GM21367 (cell line): ENCODE results near the gene HLA-DRA.
A peak's percentile ranks its signal among the peaks of the same experiment; 100 is the strongest.

Source experiments
- ATAC-seq: cut with Tn5 transposase; IDR thresholded peaks from one replicate; pipeline ENCODE4 v1.9.1; 2021; ENCODE audit not compliant: unreplicated experiment

HLA-DRA gene

DNA sequence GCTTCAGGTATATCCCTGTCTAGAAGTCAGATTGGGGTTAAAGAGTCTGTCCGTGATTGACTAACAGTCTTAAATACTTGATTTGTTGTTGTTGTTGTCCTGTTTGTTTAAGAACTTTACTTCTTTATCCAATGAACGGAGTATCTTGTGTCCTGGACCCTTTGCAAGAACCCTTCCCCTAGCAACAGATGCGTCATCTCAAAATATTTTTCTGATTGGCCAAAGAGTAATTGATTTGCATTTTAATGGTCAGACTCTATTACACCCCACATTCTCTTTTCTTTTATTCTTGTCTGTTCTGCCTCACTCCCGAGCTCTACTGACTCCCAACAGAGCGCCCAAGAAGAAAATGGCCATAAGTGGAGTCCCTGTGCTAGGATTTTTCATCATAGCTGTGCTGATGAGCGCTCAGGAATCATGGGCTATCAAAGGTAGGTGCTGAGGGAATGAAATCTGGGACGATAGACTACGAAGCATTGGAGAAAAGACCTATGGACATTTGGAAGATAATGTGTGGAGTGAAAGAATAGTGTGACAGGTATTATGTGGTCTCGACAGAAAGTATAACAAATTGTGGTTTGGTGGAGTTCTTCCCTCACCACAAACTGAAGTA, at the start of gene HLA-DRA:
Gene HLA-DRA, plus strand, starts transcription at position 286 of the 613 bp plus-strand sequence. Its CDS starts 64 bp downstream, at position 350.
- ATAC-seq, result no peak

DNA sequence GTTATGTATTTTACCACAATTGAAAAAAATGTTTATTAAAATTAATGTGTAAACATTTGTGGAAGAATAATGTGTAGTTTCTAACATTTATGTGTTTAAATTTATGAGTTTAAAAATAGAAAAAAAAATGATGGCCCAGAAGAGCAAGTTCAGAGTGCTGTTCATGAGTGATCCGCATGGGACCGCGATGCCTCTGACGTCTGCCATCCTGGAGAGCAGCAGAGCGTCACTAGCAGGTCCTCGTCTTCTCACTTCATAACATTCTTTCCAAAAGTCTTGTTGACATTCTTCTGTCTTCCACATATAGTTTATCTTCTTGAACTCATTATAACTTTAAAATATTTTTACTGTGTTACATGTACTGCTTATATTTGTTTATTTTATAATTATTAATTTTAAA, 48.2 kb upstream of the HLA-DRA start:
- no peak for ATAC-seq

DNA sequence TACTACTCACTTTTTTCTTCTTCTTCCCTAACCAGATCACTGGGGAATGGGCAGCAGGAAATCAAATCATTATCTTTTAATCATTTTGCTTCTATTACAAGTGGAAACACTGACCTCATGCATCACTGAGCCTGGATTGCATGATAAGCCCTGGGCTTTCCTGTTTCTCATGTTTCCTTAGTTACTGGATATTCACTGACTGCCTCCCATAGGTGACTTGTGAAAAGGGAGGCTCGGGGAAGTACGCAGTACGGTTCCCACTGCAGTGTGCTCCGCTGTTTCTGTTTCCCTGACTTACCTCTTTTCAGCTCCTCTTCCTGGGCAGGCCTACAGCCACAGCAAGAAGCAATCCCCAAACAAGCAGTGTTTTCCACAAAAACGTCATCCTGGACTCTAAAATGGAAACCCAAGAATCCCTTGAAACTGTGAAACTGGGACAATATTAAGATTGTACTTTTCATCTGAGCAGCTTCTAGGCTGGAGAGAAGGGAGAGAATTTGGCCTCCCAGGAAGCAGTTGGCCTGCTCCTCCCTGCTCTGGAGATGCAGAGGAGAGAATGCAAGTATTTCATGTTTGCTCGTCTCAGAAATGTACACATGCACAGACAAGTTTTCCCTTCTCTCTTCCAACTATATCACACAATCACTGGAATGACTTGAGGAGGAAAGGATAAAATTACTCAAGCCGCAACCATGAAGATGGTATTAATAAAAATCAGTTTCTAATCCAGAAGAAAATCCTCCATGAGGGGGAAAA, 45.8 kb upstream of the HLA-DRA start:
- no peak for ATAC-seq

DNA sequence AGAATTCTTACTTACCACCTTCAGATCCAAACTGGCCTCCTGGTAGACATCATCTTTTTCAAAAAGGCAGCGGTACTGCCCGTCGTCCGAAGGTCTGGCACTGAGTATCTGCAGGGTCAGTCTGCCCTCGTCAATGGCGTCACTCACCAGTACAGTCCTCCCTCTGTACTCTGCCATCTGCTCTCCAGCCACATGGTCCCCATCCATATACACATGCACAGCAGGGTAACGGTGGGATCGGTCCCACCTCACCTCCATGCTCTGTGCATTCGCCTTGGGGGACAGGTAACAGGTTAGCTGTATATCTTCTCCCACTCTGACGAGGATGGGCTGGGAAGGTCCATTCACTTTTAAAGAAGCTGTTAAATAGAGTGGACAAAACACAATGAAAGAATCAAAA, 43.7 kb upstream of the HLA-DRA start:
- ATAC-seq, result no peak

DNA sequence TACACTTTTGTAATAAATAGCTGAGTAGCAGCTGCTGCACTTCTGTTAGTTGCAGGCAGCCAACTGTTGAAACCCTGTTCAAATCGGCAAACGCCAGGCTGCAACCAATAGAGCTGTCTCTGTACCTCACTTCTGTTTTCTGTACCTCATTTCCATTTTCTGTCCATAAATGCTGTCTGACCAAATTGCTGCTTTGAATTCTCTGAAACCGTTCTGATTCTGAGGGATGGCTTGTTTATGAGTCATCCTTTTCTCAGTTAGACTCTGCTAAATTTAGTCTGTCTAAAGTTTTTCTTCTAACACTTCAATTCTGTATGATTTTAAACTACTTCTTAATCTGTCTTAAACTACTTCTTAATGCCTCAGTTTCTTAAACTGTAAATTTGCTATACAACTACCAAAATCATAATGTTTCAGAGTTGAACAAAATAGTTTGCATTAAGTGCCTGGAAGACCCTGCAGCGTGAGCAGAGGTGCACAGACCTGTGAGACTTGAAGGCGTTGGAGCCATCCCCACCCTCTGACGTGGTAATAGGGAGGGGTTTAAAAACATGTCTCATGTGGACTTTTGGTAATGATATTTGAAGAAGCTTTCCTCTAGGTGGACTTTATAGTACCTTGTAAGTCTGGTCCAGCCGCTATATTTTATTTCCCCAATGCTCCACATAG, 42.3 kb upstream of the HLA-DRA start:
- peak; percentile 66 for ATAC-seq

DNA sequence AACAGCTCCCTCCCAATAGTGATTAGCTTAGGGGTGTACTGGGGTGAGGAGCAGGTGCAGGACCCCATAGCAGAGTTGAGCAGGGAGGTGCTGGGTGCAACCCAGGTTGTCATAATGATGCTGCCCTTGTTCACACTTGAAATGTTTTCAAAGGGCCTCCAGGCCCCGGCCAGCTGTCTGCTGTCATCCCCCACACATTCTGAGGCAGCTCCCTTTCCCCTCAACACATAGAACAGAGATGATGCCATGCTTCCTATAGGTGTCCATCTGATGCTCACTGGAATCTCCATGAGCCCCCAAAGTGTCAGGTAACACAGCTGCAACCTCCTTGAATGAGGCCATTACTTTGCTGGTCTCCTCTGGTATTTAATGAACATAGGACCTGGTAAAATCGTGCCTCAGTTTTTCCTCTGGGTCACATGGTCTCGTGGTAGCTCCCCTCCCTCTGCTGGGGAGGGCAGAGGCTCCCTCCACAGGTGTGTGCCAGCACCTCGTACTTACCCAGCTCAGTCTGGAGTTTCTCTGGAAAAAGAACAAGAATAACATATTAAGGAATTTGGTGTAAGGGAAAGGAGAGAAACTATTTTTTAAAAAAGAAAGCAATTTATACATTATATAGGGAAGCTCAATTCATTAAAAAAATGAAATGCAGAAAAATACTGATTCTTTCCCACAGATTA, 38.3 kb upstream of the HLA-DRA start:
- no peak for ATAC-seq

DNA sequence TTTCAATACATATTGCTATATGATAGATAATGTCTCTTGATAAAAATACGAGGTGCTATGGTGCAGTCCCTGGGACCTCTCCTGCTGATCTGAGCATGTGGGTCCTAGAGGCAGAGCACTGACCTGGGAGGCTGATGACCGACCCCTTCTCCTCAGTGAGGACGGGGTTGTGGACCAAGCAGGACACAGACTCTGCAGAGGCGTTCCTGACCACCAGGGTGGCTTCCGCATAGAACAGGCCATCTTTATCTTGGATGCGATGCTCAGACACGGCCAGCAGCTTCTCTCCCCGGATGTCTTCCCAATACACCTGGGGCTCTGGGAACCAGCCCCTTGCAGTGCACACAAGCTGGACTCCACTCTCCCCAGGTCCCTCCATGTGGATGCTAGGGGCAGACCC, 36.9 kb upstream of the HLA-DRA start:
- no peak for ATAC-seq

DNA sequence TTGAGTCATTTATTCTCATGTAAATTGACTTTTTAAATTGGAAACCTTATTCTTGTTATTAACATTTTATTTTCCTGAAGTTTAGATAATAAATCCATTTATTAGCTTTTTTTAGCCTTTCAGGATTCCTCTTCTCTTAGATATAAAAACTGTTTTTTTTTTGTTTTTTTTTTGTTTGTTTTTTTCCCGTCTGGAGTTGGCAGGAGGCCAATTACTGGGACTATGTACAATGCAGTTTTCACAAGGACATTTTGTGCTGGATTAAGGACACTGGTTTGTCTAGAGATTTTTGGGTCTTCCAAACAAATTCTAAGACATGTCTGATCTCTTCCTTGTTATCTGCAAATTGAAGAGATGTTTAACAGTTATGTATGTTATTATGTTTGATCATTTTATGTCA, 34.0 kb upstream of the HLA-DRA start:
- ATAC-seq, result no peak

DNA sequence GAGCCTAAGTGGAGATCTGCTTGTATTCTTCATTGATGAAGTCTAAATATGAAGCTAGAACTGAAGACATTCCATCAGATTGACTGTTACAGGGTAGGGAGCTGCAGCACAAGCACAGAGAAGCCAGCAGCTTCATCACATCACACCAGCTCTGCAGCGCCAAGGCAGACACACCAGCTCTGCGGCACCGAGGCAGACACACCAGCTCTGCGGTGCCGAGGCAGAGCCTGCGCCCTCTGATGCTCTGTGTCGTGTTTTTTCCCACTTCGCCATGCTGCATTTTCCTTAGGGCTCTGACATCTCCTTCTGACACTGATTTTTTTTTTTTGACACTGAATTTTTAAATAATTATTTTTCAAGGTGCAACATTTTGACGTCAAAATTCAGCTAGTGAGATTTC, 33.5 kb upstream of the HLA-DRA start:
- ATAC-seq, result no peak

DNA sequence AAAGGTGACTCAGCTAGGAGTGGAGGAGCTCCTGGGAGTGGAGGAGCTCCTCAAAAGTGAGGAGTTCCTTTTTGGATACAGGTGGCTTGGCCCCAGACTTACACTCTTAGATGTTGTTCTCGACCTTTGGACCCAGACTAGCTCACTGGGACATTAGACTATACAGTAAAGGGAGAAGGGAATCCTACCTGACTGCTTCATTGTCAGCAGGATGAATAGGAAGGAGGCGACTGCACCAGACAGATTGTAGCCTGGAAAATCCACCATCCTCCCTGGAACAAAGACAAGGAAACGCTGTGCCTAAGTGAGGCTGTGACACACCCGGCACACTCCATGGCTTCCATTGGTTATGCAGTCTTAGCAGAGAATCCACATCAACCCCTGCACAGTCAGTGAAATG, 32.8 kb upstream of the HLA-DRA start, which contains the start of gene BTNL2:
Gene BTNL2, minus strand, starts transcription at position 325 of the 400 bp plus-strand sequence. Its CDS starts 58 bp downstream, at position 267.
- ATAC-seq, result no peak

DNA sequence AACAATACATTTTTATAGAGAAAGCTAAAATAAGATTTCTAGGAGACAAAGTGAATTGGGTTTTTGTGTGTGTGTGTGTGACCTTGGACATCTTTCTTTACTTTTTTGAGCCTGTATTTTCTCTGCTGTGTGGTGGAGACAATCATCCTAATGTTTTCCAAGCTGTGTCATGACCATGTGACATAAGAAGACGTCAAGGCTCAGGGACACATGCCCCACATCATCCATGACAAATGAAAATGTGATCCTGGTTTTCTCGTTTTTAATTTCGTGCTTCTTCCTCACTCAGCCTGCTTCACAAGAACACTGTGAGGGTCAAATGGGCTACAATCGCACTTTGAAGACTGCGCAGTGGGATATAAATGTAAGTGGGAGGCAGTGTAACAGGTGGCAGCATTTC, 28.8 kb upstream of the HLA-DRA start:
- no peak for ATAC-seq

DNA sequence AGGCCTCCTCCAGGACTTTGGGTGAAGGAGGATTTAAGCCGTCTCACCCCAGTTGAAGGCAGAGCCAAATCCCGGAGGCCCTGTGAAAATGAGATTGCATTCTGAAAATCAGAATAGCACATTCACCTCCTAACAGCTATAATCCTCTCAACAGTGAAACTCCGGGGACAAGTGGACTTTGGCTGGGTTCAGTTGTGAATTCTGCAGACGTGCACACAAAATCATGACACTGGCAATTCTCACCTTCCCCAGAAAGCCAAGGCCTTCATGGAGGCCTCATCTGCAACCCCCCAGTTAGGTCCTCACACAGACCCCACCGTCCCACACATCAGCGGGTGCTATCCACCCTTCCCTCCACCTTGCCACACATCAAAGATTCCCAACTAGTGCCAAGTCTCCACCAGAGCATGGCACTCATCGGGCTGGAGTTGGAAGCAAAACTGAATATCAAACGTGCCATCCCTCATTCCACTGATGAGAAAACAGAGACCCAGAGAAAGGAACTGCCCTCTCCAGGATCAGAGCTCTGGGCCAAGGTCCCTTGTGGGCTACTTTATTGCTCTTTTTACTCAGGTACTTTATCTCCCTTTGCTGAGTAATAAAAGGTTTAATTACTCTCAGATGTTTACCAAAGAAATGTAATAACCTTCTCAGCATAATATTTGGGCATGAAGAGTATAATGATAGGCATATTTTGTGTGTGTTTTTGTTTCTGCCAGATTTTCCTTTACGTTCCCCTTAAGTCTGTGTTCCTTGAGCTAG, 27.9 kb upstream of the HLA-DRA start:
- no peak for ATAC-seq

DNA sequence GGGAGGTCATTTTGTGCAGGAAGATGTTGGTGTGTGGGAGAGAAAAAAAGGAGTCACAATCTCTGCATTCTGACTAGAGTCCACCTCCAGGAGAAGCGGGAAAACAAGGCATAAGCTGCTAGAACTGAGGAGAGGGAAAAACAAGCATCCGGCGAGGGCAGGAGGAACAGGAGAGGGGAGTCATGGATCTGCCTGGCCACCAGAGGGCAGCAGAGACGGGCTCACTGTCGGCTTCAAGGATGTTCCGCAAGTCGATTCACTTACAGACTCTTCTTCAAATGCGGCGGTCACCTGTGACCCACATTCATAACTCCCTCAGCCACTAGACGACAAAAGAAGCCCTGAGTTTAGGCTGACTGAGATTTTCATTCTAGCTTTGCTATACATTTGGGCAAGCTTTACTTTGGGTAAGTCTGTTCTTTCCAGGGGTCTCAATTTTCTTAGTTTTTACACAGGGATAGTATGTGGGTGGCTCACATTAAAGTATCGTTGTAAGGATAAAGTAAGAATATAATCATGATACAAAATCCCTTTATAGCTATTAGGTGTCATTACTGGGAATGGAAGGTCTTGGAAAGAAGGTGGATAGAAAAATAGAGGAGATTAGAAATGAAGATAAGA, 26.1 kb upstream of the HLA-DRA start:
- ATAC-seq, result no peak

DNA sequence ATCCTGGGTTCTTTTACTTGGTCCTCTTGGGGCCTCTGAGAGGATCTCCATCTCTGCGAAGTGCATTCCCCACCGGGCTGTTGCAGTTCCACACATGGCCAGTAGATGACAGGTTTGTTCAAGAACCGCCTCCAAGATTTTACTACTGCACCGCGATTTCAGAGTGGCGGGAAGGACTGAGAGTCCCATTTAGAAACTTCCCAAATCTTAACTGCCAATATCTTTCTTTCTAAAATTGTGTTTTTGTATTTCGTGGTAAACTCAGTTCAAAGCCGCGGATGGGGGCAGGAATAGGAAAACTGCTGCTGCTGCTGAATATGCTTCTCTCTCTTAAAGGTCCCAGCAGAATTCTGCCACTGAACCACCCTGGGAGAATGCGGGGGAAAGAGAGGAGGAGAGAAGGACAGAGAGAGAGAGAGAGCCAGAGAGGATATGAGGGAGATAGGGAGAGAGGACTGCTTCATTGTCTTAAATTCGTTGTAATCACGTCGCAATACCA, 24.1 kb upstream of the HLA-DRA start:
- ATAC-seq, result no peak

DNA sequence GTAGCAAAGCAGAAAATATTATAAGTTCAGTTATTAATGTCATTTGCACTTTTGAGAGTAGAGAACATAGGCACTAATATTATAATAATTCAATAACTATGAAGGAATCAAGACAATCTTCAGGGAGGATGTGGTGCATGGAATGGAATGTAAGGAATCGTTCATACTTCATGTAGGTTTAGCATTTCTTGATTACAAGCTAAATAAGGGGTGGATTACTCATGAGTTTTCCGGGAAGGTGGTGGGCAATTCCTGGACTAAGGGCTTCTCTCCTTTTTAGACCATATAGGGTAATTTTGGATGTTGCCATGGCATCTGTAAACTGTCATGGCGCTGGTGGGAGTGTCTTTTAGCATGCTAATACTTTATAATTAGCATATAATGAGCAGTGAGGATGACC, 23.7 kb upstream of the HLA-DRA start:
- no peak for ATAC-seq

DNA sequence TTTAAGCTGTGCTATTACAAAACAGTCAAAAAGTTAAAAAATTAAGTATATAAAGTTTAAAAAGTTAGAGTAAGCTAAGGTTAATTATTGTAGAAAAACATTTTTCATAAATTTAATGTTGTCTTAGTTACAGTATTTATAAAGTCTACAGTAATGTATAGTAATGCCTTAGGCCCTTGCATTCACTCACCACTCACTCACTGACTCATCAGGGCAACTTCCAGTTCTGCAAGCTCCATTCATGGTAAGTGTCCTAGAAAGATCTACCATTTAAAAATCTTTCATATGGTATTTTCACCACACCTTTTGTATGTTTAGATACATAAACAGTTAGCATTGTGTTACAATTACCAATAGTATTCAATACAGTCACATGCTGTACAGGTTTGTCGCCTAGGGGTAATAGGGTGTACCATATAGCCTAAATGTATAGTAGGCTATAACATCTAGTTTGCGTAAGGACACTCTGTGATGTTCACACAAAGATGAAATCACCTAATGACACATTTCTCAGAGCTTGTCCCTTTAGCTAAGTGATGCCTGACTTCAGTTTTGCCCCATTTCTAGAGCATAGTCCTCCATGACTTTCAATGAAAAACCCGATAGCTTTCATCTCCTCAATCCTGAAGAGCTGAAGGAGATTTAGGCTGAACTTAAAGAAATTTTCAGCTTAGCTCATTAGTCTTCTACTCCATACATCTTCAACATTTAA, 14.9 kb upstream of the HLA-DRA start:
- ATAC-seq, result no peak

DNA sequence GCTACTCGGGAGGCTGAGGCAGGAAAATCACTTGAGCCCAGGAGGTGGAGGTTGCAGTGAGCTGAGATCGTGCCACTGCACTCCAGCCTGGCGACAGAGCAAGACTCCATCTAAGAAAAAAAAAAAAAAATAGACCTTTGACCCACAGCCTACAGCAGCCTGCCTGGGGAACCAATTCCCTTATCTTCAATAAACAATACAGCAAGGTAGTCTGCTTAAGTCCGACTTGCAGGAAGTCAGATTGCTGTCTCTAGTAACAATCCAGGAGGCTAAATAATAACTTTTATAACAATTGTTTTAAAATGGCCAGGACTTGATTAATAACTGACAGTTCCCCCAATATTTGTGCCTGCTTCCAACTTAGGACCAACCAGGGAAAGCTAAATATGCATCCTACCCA, 13.3 kb upstream of the HLA-DRA start:
- ATAC-seq, result no peak

DNA sequence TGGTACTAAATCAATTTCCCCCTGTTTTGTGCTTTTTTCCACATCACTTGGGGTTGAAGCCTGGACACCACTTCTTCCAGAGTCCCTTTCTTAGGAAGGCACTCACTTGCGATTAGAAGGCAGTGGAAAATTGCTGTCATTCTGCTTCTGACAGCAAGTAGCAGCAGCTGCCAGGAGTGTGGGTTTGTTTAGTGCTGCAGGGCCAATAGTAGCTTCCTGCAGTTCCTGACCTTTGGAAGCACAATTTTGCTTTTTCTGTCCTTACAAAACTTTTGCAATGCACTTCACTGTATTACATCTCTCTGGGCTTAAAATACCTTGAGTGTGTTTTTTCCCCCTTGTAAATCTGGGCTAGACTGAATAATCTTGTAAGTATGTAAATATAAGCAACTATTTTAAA, 12.5 kb upstream of the HLA-DRA start:
- no peak for ATAC-seq

DNA sequence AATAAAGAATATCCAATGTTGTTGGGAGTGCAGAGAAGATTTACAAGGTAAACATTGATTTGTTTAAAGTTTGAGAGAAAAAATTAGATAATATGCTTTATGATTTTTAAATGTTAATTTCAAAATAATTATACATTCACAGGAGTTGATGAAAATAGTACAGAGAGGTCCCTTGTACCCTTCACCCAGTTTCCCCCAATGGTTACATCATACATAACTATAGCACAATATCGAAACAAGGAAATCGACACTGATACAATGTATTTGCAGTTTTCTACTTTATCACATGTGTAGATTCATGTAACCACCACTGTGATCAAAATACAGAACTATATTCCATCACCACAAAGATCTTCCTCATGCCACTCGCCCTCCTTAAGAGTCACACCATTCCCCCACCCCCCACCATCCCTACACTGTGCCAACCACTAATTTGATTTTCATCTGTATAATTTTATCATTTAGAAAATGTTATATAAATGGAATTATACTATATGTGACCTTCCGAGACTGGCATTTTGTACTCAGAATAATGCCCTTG, 11.7 kb upstream of the HLA-DRA start:
- ATAC-seq, result no peak
